OCI-LY3 (cell line): ENCODE data around the gene SRCIN1.
"Not testable (repeated sequence)": the region's sequence is repeated elsewhere in the genome, so short reads cannot be mapped to it uniquely, and the experiment has no call there.

Experiments used
- H2AFZ ChIP-seq: fragments of 200-600, 300-600 bp; shearing (Covaris generic); 2 replicates; pipeline ENCODE4 v1.6.0; 2014; ENCODE audit warnings: antibody characterized with exemption, low read depth, low read length
- H3K27ac ChIP-seq: fragments of 200-600, 300-600 bp; sonication (generic); 2 replicates; pipeline ENCODE4 v1.5.1; 2014; ENCODE audit warnings: mild to moderate bottlenecking, low read length, moderate library complexity, mixed read lengths
- H3K27me3 ChIP-seq: fragments of 200-600, 300-600 bp; sonication (generic); 2 replicates; pipeline ENCODE4 v1.6.1; 2014; ENCODE audit warnings: low read depth, low read length, mixed read lengths
- H3K36me3 ChIP-seq: fragments of 200-600, 300-600 bp; sonication (generic); replicated peaks from 2 replicates; pipeline ENCODE3; 2014; ENCODE audit warnings: low read depth, low read length, mixed read lengths
- H3K4me1 ChIP-seq: fragments of 300-600, 200-600 bp; sonication (generic); 2 replicates; pipeline ENCODE4 v1.6.1; 2014; ENCODE audit warnings: low read length, mixed read lengths
- H3K4me2 ChIP-seq: fragments of 200-600, 300-600 bp; sonication (generic); 2 replicates; pipeline ENCODE4 v1.6.1; 2014; ENCODE audit warnings: low read length, mixed read lengths
- H3K4me3 ChIP-seq: fragments of 300-600, 200-600 bp; sonication (generic); 2 replicates; pipeline ENCODE4 v1.5.1; 2014; ENCODE audit warnings: antibody characterized with exemption, mild to moderate bottlenecking, low read length, moderate library complexity
- H3K79me2 ChIP-seq: fragments of 300-600, 200-600 bp; shearing (Covaris generic); 2 replicates; pipeline ENCODE4 v1.6.1; 2014; ENCODE audit warnings: mild to moderate bottlenecking, low read length, mixed read lengths
- H3K9ac ChIP-seq: fragments of 300-600, 200-600 bp; shearing (Covaris generic); 2 replicates; pipeline ENCODE4 v1.6.0; 2014; ENCODE audit warnings: mild to moderate bottlenecking, low read length, moderate library complexity
- H3K9me3 ChIP-seq: fragments of 200-600, 300-600 bp; shearing (Covaris generic); 2 replicates; pipeline ENCODE4 v1.6.1; 2014; ENCODE audit warnings: low read length, mixed read lengths; ENCODE audit not compliant: insufficient read depth
- H4K20me1 ChIP-seq: fragments of 200-600, 300-600 bp; sonication (generic); 2 replicates; pipeline ENCODE4 v1.6.1; 2016; ENCODE audit warnings: low read length, mixed read lengths; ENCODE audit not compliant: insufficient read depth
- CTCF ChIP-seq: fragments of 200-600, 300-600 bp; sonication (generic); IDR thresholded peaks from 2 replicates; pipeline ENCODE4 v1.5.1; 2014; ENCODE audit warnings: antibody characterized with exemption, low read length, low read depth
- EZH2phosphoT487 ChIP-seq: fragments of 200-600 bp; shearing (Covaris generic); IDR thresholded peaks from 2 replicates; pipeline ENCODE4 v1.6.1; 2018; ENCODE audit warnings: antibody characterized with exemption, mixed run types, low read depth

SRCIN1 gene

GRCh38 chr17:38628441-38628840, 22.7 kb upstream of the SRCIN1 start:
- TF ChIP-seq EZH2phosphoT487 (no peak), CTCF (no peak)
- H3K4me1 ChIP-seq: peaks cover 3% of the 10 kb centered on the region
- no peak overlapping the region for H3K4me3 ChIP-seq
- no peaks in the 10 kb centered on the region for H3K9me3 ChIP-seq
- H3K9ac ChIP-seq: no peak overlapping the region
- no peaks in the 10 kb centered on the region for H4K20me1 ChIP-seq
- H2AFZ ChIP-seq: no peak overlapping the region
- no peak overlapping the region for H3K27ac ChIP-seq
- H3K36me3 ChIP-seq: no peaks in the 10 kb centered on the region
- H3K27me3 ChIP-seq: peaks cover 10% of the 10 kb centered on the region
- H3K79me2 ChIP-seq: no peaks in the 10 kb centered on the region
- no peak overlapping the region for H3K4me2 ChIP-seq

DNA sequence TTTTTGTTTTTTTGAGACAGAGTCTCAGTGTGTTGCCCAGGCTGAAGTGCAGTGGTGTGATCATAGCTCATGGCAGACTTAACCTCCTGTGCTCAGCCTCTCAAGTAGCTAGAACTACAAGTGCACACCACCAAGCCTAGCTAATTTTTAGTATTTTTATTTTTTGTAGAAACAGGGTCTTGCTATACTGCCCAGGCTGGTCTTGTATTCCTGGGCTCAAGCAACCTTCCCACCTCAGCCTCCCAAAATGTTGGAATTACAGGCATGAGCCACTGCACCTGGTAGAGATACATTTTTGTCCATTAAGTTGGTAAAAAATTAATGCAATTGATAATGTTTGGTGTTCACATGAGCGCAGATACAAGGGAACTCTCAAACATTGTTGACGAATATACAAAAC, 22.2 kb upstream of the SRCIN1 start:
- Histone ChIP-seq H3K9me3 (no peaks in the 10 kb centered on the region), H3K4me2 (no peak overlapping the region), H3K4me1 (peaks cover 3% of the 10 kb centered on the region), H2AFZ (no peak overlapping the region), H3K79me2 (no peaks in the 10 kb centered on the region), H4K20me1 (no peaks in the 10 kb centered on the region), H3K9ac (no peak overlapping the region), H3K27me3 (peaks cover 10% of the 10 kb centered on the region), H3K36me3 (no peaks in the 10 kb centered on the region), H3K27ac (no peak overlapping the region), H3K4me3 (no peak overlapping the region)
- TF ChIP-seq EZH2phosphoT487: no peak

DNA sequence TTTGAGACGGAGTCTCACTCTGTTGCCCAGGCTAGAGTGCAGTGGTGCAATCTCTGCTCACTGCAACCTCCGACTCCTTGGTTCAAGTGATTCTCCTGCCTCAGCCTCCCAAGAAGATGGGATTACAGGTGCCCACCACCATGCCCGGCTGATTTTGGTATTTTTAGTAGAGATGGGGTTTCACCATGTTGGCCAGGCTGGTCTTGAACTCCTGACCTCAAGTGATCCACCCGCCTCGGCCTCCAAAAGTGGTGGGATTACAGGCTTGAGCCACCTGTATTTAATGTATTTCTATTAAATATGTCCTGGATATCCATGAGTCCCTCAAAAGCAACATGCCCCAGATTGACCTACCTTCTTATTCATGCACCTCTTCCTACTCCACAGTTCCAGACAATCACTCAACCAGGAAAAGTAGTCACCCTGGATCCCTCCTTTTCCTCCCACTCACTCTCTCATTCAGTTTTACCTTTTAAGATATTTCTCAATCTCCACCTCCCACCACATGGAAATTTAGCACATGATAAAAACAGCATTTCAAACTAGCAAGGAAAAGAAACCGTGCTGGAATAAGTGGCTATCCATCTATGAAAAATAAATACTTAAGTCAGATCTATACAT, 21.0 kb upstream of the SRCIN1 start:
- H3K27ac ChIP-seq, H3K4me1 ChIP-seq, H3K9me3 ChIP-seq, H2AFZ ChIP-seq, H4K20me1 ChIP-seq, H3K4me3 ChIP-seq, H3K36me3 ChIP-seq, H3K79me2 ChIP-seq, H3K9ac ChIP-seq, H3K4me2 ChIP-seq: not testable (repeated sequence)
- peaks cover 15% of the 10 kb centered on the region for H3K27me3 ChIP-seq

DNA sequence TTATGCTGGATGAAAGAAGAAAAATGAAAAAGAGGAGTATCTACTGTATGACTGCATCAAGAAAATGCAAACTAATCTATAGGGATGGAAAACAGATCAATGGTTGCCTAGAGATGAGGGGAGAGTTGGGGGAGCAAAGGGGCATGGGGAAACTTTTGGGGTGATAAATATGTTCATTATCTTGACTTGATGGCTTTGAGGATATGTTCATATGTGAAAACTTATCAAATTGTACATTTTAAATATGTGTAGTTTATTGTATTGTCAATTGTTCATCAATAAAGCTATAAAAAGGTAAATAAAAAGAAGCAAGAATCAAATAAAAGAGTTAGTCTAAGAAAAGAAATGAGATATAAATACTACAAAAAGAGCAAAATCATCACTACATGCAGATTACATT, 19.7 kb upstream of the SRCIN1 start:
- H3K9me3 ChIP-seq: no peaks in the 10 kb centered on the region
- H2AFZ ChIP-seq: no peak overlapping the region
- peaks cover 3% of the 10 kb centered on the region for H3K4me1 ChIP-seq
- H3K27me3 ChIP-seq: peaks cover 19% of the 10 kb centered on the region
- no peak overlapping the region for H3K9ac ChIP-seq
- H3K27ac ChIP-seq: no peak overlapping the region
- no peak overlapping the region for H3K4me3 ChIP-seq
- no peak for TF ChIP-seq EZH2phosphoT487
- TF ChIP-seq CTCF: no peak
- H4K20me1 ChIP-seq: no peaks in the 10 kb centered on the region
- no peaks in the 10 kb centered on the region for H3K79me2 ChIP-seq
- no peaks in the 10 kb centered on the region for H3K36me3 ChIP-seq
- H3K4me2 ChIP-seq: no peak overlapping the region

- H3K79me2 ChIP-seq, H2AFZ ChIP-seq, H3K4me1 ChIP-seq, H3K27ac ChIP-seq, H4K20me1 ChIP-seq, H3K9me3 ChIP-seq, H3K9ac ChIP-seq, H3K36me3 ChIP-seq, H3K4me3 ChIP-seq: not testable (repeated sequence)
- Histone ChIP-seq H3K27me3 (peaks cover 22% of the 10 kb centered on the region), H3K4me2 (peak overlapping the region; percentile 4; the same call in 1 of the 2 replicates)
Measured at GRCh38 chr17:38624782-38625355, 19.1 kb upstream of the SRCIN1 start.
